HG03439 (cell line): ENCODE measurements around the gene APOL1.
"Not testable (repeated sequence)": the region's sequence is repeated elsewhere in the genome, so short reads cannot be mapped to it uniquely, and the experiment has no call there.

Experiments used
- ATAC-seq: cut with Tn5 transposase; IDR thresholded peaks from one replicate; pipeline ENCODE4 v1.9.1; 2021; ENCODE audit warnings: mild to moderate bottlenecking, moderate library complexity; ENCODE audit not compliant: unreplicated experiment

Gene APOL1

GRCh38 chr22:36243986-36244385, 8.9 kb upstream of the APOL1 start:
- ATAC-seq: no peak

DNA sequence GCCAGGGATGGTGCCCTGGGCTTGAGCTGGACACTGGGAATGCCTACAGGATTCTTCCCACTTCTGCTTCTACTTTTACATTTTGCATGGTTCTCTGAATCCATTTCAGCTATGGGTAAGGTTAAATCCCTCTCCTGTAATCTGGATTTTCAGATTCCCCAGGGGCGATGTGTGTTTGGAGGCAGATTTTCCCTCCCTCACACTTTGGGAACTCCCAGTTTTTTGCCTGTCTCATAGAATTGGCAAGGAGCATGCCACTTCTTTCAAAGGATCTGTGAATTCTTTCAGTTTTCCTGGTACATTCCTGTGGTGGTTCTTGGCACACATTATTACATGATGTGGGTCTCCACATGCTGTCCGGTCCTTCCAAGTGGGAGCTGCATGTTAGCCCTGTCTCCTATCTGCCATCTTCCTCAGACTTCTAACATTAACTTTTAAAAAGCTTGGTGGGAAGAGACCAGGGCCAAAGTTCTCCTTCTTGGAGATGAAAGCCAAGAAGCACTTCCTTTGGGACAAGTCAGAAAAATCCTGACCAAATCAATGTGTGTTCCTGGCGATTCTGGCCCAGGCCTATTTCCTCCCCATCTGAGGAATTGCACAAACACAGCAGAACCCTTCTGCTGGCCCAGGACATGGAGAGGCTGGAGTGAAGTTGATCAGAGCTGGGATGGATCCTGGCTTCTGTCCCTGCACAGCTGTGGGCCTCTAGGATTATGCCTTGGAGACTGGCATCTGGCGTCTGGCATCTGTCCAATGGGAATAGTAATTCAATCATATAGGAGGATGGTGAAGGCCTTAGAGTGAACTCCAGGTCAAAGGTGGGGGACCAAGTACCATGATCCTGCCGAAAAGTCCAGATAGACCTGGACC, 8.2 kb upstream of the APOL1 start:
- ATAC-seq: no peak

- no peak for ATAC-seq
These were observed 7.1 kb upstream of the APOL1 start for GRCh38 chr22:36245805-36246356.

DNA sequence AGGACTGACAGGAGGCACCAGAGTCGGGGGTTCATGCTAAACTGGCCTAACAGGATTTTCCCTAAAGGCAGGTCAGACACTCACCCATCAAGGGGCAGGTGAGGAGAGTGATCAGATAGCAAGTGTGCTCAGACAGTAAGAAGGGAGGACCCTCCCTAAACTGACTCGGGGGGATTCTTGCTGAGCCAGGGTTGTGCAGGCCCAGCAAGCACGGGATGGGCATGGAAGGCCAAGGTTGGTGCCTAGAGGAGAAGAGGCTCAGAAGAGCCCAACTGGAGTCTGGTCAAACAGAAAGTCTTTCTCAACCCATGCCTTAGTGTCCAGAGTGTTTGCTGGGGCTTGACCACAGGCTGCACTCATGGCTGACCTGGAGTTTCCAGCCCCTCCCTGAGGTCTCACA, 6.2 kb upstream of the APOL1 start:
- ATAC-seq: no peak

GRCh38 chr22:36247955-36248354, 5.0 kb upstream of the APOL1 start:
- ATAC-seq: no peak

DNA sequence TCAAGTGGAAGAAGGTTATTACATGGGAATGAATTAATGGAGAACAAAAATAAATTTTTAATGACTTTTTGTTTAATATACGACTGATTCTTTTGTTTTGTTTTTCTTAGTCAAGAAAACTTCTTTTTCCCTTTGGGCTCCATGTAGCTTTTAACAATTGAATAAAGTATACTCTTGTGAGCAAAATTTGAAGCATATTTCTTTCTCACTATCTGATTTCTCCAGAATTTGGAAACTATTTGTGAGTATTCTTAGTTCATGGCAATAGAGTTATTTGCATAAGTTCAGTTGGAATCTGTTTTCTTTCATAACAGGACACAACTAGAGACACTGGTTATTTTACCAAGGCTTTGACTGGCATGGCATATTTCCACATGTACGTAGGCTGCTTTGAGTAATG, 3.8 kb upstream of the APOL1 start:
- no peak for ATAC-seq

DNA sequence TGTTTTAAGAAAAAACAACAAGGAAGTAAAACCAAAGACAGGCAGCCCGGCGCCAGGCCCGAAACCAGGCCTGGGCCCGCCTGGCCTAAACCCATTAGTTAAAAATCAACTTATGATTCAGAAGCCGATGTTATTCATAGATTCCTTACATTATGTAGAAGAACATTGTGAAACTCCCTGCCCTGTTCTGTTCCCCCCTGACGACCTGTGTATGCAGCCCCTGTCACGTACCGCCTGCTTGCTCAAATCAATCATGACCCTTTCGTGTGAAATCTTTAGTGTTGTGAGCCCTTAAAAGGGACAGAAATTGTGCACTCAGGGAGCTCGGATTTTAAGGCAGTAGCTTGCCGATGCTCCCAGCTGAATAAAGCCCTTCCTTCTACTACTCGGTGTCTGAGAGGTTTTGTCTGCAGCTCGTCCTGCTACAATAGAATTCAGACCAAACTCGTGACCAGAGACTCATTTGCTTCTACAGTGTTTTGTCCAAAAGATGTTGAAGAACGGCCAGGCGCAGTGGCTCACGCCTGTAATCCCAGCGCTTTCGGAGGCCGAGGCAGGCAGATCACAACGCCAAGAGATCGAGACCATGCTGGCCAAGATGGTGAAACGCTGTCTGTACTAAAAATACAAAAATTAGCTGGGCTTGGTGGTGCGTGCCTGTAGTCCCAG, 2.5 kb upstream of the APOL1 start:
- ATAC-seq: not testable (repeated sequence)

DNA sequence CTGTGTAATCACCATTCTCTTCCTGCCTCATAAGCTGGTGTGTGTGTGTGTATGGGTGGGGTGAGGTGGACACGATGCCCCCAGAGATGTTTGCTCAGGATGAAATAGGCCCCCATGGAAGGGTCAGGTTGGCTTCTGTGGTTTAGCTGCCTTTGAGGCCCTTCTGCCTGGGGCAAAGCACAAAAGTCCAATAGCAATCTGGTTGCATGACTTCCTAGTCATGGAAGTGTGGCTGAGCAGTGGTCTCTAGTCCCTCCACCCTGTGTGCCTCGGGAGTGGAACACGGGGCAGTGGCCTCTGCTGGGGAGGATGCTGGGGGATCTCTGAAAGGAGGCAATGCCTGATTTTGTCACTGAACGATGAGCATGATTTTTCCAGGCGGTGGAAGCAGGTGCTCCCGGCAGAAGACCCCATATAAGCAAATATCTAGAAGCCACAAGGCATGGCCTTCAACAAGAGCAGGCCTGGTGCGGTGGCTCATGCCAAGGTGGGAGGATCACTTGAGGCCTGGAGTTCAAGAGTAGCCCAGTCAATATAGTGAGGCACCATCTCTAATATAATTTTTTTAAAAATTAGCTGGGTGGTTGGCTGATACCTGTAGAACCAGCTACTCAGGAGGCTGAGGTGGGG, 839 bp upstream of the APOL1 start:
- ATAC-seq: not testable (repeated sequence)

DNA sequence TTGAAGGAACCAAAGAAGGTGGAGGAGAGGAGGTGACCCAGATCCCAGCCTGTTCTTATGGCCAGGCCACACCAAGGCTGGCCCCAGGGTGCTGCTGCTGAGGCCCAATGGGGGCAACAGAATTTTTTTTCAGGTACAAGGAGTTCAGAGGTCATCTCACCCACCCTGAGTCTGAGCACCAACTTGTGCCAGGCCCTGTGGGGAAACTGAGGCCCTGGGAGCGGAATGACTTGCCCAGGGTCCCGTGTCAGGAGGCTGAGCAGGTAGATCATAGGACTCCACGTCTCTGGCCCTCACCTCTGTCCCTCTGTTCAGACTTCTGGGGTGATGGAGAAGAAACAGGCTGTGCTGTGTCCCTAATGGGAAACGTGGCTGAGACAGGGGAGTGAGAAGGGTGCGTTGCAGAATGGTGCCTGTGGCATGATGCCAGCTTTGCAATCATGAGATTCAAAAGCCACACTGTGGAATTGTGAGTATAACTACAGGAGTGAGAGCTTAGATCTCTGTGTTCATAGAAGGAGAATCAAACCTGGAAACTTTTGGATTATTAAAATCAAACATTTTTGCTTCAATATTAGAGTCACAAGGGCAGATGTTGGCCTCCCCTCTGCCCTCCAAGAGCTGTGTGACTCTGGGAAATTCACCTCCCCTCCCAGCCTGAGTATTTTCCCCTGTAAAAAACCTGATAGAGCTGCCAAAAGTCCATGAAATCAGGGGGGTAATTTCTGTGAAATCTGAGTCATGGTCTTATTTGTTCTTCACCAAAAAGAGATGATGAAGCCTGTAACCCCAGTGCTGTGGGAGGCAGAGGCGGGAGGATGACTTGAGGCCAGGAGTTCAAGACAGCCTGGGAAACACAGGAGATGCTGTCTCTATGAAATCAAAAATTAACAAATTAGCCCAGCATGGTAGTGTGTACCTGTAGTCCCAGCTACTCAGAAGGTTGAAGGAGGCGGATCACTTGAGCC, 874 bp downstream of the APOL1 start:
- ATAC-seq: no peak

DNA sequence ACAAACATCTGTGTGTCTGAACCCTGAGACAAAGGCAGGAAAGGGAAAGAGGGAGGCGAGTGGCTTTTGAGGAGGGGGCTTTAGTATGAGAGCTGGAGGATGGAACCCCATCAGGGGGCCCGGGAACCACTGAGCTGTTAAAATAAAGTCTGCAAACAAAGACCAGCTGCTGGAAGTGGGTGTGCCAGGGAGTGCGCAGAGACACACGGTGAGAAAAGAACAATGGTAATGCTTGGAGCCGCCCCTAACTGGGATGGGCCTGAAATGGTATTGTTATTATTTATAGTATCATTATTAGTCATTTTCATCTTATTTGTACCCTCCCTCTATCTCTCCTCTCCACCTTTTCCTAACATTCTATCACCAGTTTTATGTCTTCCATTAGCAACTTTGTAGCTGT, 2.6 kb downstream of the APOL1 start:
- ATAC-seq: not testable (repeated sequence)

DNA sequence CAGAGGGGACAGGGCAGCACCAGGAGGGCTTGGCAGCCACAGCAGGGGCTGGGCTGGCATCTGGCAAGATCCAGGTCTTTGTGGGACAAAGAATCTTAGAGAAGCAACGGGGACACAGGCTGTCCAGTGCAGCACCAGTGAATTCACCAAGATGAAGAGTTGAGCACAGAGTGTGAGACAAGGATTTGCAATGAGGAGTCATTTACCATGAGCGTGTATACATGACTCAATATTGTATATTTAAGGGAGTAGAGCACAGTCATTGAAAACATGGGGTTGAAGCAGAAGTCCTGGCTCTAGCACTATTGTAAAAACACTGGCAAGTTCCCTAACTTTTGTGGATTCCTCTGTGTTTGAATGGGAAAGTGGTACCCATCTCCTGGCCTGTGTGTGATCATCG, 3.5 kb downstream of the APOL1 start:
- no peak for ATAC-seq

DNA sequence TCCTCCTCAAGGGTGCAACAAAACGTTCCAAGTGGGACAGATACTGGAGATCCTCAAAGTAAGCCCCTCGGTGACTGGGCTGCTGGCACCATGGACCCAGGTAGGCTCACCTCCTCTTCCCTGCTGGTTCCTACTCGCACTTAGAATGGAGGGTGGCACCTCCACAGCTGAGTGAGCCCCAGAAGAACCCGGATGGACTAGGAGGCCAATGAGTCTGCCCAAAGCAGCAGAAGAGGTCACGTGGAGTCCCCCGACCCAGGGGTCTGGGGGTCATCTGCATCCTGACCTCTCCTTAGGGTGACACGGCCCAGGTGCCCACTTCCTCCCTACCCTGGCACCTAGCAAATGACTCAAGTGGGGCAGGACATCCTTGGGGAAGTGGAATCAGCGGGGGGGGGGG, 4.4 kb downstream of the APOL1 start:
- ATAC-seq: no peak

- no peak for ATAC-seq
These were observed 5.2 kb downstream of the APOL1 start for GRCh38 chr22:36257948-36258670.

DNA sequence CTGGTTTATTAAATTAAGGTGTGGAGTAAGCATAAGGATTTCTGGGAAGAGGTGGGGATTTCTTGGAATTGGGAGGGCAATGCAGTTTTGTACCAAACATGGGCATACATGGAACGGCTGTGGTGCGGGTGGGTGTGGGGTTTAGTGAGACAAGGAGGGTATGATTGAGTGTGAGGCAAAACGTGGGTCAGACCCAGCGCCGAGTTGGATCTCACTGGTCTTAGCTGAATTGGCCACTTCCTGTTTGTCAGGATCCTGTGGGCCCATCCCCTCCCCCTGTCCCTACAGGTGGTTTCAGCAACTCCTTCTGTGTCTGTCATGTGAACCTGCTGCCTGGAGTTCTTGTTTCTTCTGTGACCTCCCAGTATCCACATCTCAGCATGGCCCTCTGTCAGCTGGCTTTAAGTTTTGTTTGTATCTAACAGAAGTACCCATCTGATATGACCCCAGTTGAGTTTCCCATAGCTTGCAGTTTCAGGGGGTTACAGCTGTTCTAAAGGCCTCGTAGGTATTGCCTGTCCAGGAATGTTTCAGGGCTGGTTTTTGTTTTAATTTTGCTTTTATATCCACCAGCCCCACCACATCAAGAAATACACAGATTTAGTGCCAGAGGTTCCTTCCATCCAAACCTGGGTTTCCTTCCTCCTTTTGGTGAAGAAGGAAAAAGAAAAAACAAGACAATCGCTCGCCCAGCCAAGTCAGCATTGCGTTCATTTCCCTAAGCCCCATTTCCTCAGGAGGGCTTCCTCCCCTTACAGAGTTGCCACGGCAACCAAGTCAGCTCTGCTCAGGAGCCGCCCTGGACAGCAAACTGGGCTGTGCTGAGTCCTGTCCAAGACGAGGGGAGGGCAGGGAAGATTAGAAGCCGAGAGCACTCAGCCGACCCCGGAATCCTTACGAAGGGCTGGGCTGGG, 6.0 kb downstream of the APOL1 start:
- ATAC-seq: no peak

DNA sequence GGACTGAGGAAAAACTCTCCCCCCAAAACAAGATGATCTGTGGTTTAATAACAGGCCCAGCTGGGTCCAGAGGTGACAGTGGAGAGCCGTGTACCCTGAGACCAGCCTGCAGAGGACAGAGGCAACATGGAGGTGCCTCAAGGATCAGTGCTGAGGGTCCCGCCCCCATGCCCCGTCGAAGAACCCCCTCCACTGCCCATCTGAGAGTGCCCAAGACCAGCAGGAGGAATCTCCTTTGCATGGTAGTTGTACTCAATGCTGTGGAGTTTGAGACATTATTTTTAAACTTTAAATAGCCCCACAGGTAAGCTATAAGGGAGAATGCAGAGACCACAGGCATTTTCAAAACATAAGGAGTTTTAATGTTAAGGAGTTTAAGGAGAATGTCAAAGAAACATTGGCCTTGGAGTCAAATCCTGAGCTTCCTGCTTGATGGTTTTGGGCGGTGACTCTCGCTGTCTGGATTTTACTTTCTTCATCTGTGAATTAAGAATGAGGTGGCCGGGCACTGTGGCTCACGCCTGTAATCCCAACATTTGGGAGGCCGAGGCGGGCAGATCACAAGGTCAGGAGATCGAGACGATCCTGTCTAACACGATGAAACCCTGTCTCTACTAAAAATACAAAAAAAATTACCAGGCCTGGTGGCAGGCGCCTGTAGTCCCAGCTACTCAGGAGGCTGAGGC, 6.8 kb downstream of the APOL1 start:
- ATAC-seq: no peak

GRCh38 chr22:36261675-36262074, 8.7 kb downstream of the APOL1 start:
- ATAC-seq: not testable (repeated sequence)

DNA sequence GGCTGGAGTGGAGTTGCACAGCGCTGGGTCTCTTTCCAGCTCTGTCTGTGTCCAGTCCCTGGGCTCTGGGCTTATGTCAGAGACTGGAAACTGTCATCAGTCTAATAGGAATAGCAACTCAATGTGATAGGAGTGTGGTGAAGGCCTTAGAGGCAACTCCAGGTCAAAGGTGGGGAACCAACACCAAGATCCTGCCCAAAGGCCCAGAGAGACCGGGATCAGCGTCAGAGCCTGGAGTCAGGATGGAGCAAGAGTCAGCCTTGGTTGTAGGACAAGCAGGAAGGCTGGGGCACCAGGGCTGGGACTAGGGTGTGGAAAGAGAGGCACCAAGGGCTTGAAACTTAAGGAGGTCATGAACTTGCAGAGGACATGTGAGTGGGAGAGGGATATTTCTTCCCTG, 9.4 kb downstream of the APOL1 start:
- not testable (repeated sequence) for ATAC-seq

GRCh38 chr22:36263216-36263673, 10.3 kb downstream of the APOL1 start:
- not testable (repeated sequence) for ATAC-seq
